Activated T-helper 2 cell treated with anti-CD3 and anti-CD28 coated beads, Interferon-gamma antibody, Interleukin-2, Interleukin-4, amounts not matched to agents 10 μg/mL and 5 μg/mL and 100 μg/mL, durations not matched to agents 14 hours and 24 hours and 36 hours (primary cell): ENCODE measurements around the gene DERL3. TPM values are rescaled to one million over a fixed set of nuclear protein-coding genes. Genes with fewer than 3 reads are reported as not detected.
A peak's percentile ranks its signal among the peaks of the same experiment; 100 is the strongest.

ENCODE experiments used
- DNase-seq: peaks from one replicate; pipeline ENCODE4 v3.0.0; 2021; ENCODE audit warnings: low spot score
- H3K27ac Mint-ChIP-seq: one replicate; pipeline ENCODE4 v1.8.0; 2021; ENCODE audit warnings: mixed read lengths
- H3K27me3 Mint-ChIP-seq: one replicate; pipeline ENCODE4 v1.8.0; 2021; ENCODE audit warnings: low read depth, mixed read lengths
- H3K36me3 Mint-ChIP-seq: one replicate; pipeline ENCODE4 v1.8.0; 2021; ENCODE audit warnings: low read depth, mixed read lengths
- H3K4me1 Mint-ChIP-seq: one replicate; pipeline ENCODE4 v1.8.0; 2021; ENCODE audit warnings: low read depth, mixed read lengths
- H3K4me3 Mint-ChIP-seq: one replicate; pipeline ENCODE4 v1.8.0; 2021; ENCODE audit warnings: low read depth, mild to moderate bottlenecking, moderate library complexity, mixed read lengths
- H3K9me3 Mint-ChIP-seq: one replicate; pipeline ENCODE4 v1.8.0; 2021; ENCODE audit warnings: mixed read lengths
- intact Hi-C: fragments of 100-400 bp; cut with micrococcal nuclease; formaldehyde crosslinking; loops from one replicate; pipeline ENCODE4 v1.15.1; 2023
- total RNA-seq: library from RNA; stranded (reverse); gene quantifications from 2 replicates; pipeline ENCODE4 v1.2.3, GENCODE V29; 2022

Gene DERL3
- total RNA-seq, 1 donor from 2014 or later, result 10.3 TPM

DNA sequence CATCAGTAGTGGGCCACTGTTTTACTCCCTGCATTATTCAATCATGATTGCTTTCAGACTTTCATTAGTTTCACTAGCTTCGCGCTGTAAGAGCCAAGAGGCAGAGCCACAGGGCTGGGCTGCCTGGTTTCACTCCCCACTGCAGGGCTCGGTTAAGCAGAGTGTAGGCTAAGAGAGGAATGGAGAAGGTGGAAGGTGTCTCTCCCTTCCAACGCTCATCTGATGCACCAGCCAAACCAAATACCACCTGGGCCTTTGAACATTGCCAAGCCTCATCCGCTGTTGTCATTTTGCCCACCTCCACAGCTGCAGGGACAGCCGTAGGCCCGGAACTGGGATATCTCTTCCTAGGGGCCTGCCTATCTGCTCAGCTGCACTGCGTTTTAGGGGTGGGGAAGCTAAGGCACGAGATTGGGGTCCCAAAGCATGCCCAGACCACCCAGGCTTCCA lies 52.5 kb downstream of the DERL3 start:
- Mint-ChIP-seq H3K27me3 (no peaks in the 10 kb centered on the region), H3K4me3 (peak overlapping the region; percentile 87), H3K9me3 (no peaks in the 10 kb centered on the region), H3K4me1 (peaks cover 26% of the 10 kb centered on the region), H3K36me3 (peaks cover 6% of the 10 kb centered on the region), H3K27ac (peak overlapping the region; percentile 92)
- no peak for DNase-seq
- intact Hi-C loops, result loop anchor here (2.0 to 5.0 kb wide), 4 partner anchors 17 to 109 kb away; partner anchors contain the start of genes DERL3 and MIF

Other genes starting within 250 kb of the DERL3 start
- 0.50 and 0.57 TPM in 2 replicates for gene DRICH1, start 206.7 kb downstream of the DERL3 start, total RNA-seq
- 4.9 and 5.7 TPM in 2 replicates for gene RGL4, start 148.0 kb downstream of the DERL3 start, total RNA-seq
- gene ZNF70, start 87.9 kb downstream of the DERL3 start, total RNA-seq, result 2.7 and 2.9 TPM in 2 replicates
- gene VPREB3, start 84.6 kb downstream of the DERL3 start, total RNA-seq, result 0.55 TPM in 1 of 2 replicates, not detected in the other
- gene C22orf15, start 76.0 kb downstream of the DERL3 start, total RNA-seq, result 0.23 and 0.52 TPM in 2 replicates
- 108 and 111 TPM in 2 replicates for gene CHCHD10, start 71.0 kb downstream of the DERL3 start, total RNA-seq
- 0.87 and 1.0 TPM in 2 replicates for gene MMP11, start 66.2 kb downstream of the DERL3 start, total RNA-seq
- 94.1 and 96.4 TPM in 2 replicates for gene SMARCB1, start 52.0 kb downstream of the DERL3 start, total RNA-seq
- gene SLC2A11, start 18.9 kb upstream of the DERL3 start, total RNA-seq, result 9.4 and 9.6 TPM in 2 replicates
- 1,309 and 1,313 TPM in 2 replicates for gene MIF, start 55.4 kb upstream of the DERL3 start, total RNA-seq
- gene GSTT2B, start 122.2 kb upstream of the DERL3 start, total RNA-seq, result 0.46 and 0.66 TPM in 2 replicates
- gene DDTL, start 127.9 kb upstream of the DERL3 start, total RNA-seq, result 4.4 and 4.8 TPM in 2 replicates
- gene DDT, start 135.4 kb upstream of the DERL3 start, total RNA-seq, result 112 and 116 TPM in 2 replicates
- not detected in 2 replicates for gene GSTT2, start 141.1 kb upstream of the DERL3 start, total RNA-seq
- not detected in 2 replicates for gene GSTT4, start 166.4 kb upstream of the DERL3 start, total RNA-seq
- gene CABIN1, start 172.3 kb upstream of the DERL3 start, total RNA-seq, result 104 and 106 TPM in 2 replicates